Stimulated activated CD8-positive, alpha-beta memory T cell treated with anti-CD3 and anti-CD28 coated beads, Interleukin-7, amount 100 ng/mL, for 48 hours (primary cell): ENCODE results near the gene ZNF668.
"Not testable (repeated sequence)": the region's sequence is repeated elsewhere in the genome, so short reads cannot be mapped to it uniquely, and the experiment has no call there.

Source experiments
- DNase-seq, 2 donors: peaks; one replicate each; pipeline ENCODE4 v3.0.0-alpha.2; 2020; ENCODE audit warnings: low read depth in 1 of 2; ENCODE audit errors: extremely low read depth in 1 of 2

Gene ZNF668

GRCh38 chr16:31016018-31016417 lies 58.0 kb downstream of the ZNF668 start:
- no peak for DNase-seq

- not testable (repeated sequence) for DNase-seq
These were observed 60.7 kb downstream of the ZNF668 start for GRCh38 chr16:31013292-31013691.

GRCh38 chr16:31011815-31012214 lies 62.2 kb downstream of the ZNF668 start:
- not testable (repeated sequence) for DNase-seq
